GM12878 (cell line): ENCODE results near the gene PFKP. TPM values are rescaled to one million over a fixed set of nuclear protein-coding genes. Genes with fewer than 3 reads are reported as not detected.

Experiments used
- ATAC-seq: fragments of 200-7000 bp; cut with Tn5 transposase; 3 replicates; pipeline ENCODE4 v1.9.1; 2020; ENCODE audit warnings: mild to moderate bottlenecking, moderate library complexity
- BruUV-seq: library from RNA; stranded (reverse); fragments of 400-500 nt; replicated peaks from 2 replicates; lab custom pipeline; 2021; lab: Mats Ljungman, UMichigan
- CTCF ChIA-PET: fragments of 300-600 bp; sonication (Branson Sonifier 250); formaldehyde crosslinking; extraction: SDS; loops from one replicate; lab custom pipeline; 2021; ENCODE audit warnings: inconsistent platforms; lab: Yijun Ruan, JAX
- POLR2A ChIA-PET: fragments of 350-600 bp; formaldehyde crosslinking; extraction: SDS; loops from one replicate; lab custom pipeline; 2021; ENCODE audit warnings: inconsistent platforms; lab: Charles Lee
- RAD21 ChIA-PET: fragments of 300-600 bp; sonication (Branson Sonifier 250); formaldehyde crosslinking; loops from one replicate; lab custom pipeline; 2023; ENCODE audit warnings: antibody characterized with exemption; ENCODE audit not compliant: unreplicated experiment; lab: Charles Lee
- SMC1A ChIA-PET: fragments of 300-600 bp; sonication (Branson Sonifier 250); formaldehyde crosslinking; loops from one replicate; lab custom pipeline; 2023; ENCODE audit not compliant: unreplicated experiment, uncharacterized antibody; lab: Charles Lee
- DNase-seq: peaks from one replicate; pipeline ENCODE4 v3.0.0-alpha.2; 2011; ENCODE audit warnings: low read depth, low spot score
- FAIRE-seq: peaks from 3 replicates; lab custom pipeline; 2011; peaks lifted over from hg19 to GRCh38; lab: Jason Lieb, UNC
- H2AFZ ChIP-seq: 2 replicates; pipeline ENCODE4 v1.6.0; 2011; ENCODE audit warnings: low read depth, low read length, control low read depth; ENCODE audit not compliant: control insufficient read depth
- H3K27ac ChIP-seq: 2 replicates; pipeline ENCODE4 v1.5.1; 2011; ENCODE audit warnings: control low read depth; ENCODE audit not compliant: control insufficient read depth, insufficient read depth
- H3K27me3 ChIP-seq, 2 experiments: replicated peaks in 1 of 2; 2 replicates each; pipeline versions ENCODE4 v1.6.0 to v1.6.1; 2011; ENCODE audit warnings: low read length in 1 of 2; ENCODE audit not compliant: control insufficient read depth in 2 of 2, insufficient read depth in 2 of 2
- H3K36me3 ChIP-seq, 2 experiments: 2 replicates each; pipeline ENCODE4 v1.5.1; 2011; ENCODE audit warnings: low read length in 1 of 2; ENCODE audit not compliant: control insufficient read depth in 2 of 2, insufficient read depth in 2 of 2
- H3K4me1 ChIP-seq: 2 replicates; pipeline ENCODE4 v1.6.1; 2011; ENCODE audit warnings: mild to moderate bottlenecking, low read length, moderate library complexity, mixed read lengths; ENCODE audit not compliant: control insufficient read depth, insufficient read depth
- H3K4me2 ChIP-seq: 2 replicates; pipeline ENCODE4 v1.6.0; 2011; ENCODE audit warnings: control low read depth; ENCODE audit not compliant: control insufficient read depth, insufficient read depth
- H3K4me3 ChIP-seq: fragments of 200-600 bp; sonication (generic); 2 replicates; pipeline ENCODE4 v1.5.1; 2016
- H3K79me2 ChIP-seq: 2 replicates; pipeline ENCODE4 v1.6.0; 2011; ENCODE audit warnings: low read length; ENCODE audit not compliant: control insufficient read depth, insufficient read depth
- H3K9ac ChIP-seq: 2 replicates; pipeline ENCODE4 v1.8.0; 2011; ENCODE audit warnings: low read length, control low read depth, mixed read lengths; ENCODE audit not compliant: control insufficient read depth, insufficient read depth
- H3K9me3 ChIP-seq: replicated peaks from 3 replicates; pipeline ENCODE4 v1.5.1; 2011; ENCODE audit warnings: mild to moderate bottlenecking, low read length; ENCODE audit not compliant: control insufficient read depth, insufficient read depth
- H4K20me1 ChIP-seq: 2 replicates; pipeline ENCODE4 v1.6.0; 2011; ENCODE audit not compliant: control insufficient read depth, insufficient read depth
- CEBPZ ChIP-seq: fragments of 150-350 bp; IDR thresholded peaks from 2 replicates; pipeline ENCODE4 v1.6.1; 2016; ENCODE audit warnings: low read depth, low read length
- CHD4 ChIP-seq: fragments of 200-600 bp; sonication (generic); IDR thresholded peaks from 2 replicates; pipeline ENCODE4 v1.6.1; 2016; ENCODE audit warnings: mild to moderate bottlenecking
- E2F4 ChIP-seq: IDR thresholded peaks from 2 replicates; pipeline ENCODE4 v1.6.1; 2012; ENCODE audit warnings: low read depth, low read length, improper control_type of control experiment
- HDAC2 ChIP-seq: fragments of 200-600 bp; sonication (generic); IDR thresholded peaks from 2 replicates; pipeline ENCODE4 v1.6.1; 2017
- KAT2A ChIP-seq: conservative IDR thresholded peaks from 2 replicates; pipeline ENCODE4 v1.6.1; 2011; ENCODE audit warnings: low read depth, low read length; ENCODE audit not compliant: control insufficient read depth
- MYB ChIP-seq: fragments of 150-350 bp; IDR thresholded peaks from 2 replicates; pipeline ENCODE4 v1.6.1; 2014; ENCODE audit warnings: mild to moderate bottlenecking, low read depth, low read length, borderline replicate concordance
- NFYB ChIP-seq: IDR thresholded peaks from 2 replicates; pipeline ENCODE4 v1.6.1; 2011; ENCODE audit warnings: low read depth, mild to moderate bottlenecking, low read length, improper control_type of control experiment, moderate library complexity; ENCODE audit not compliant: insufficient read depth
- NKRF ChIP-seq: fragments of 450-650 bp; conservative IDR thresholded peaks from 2 replicates; pipeline ENCODE4 v1.6.1; 2017; ENCODE audit warnings: mild to moderate bottlenecking, moderate library complexity
- PAX5 ChIP-seq: IDR thresholded peaks from 2 replicates; pipeline ENCODE4 v1.6.1; 2011; ENCODE audit warnings: low read depth, low read length, borderline replicate concordance
- PAX8 ChIP-seq: fragments of 450-650 bp; IDR thresholded peaks from 2 replicates; pipeline ENCODE4 v1.6.1; 2017; ENCODE audit warnings: mild to moderate bottlenecking, moderate library complexity
- POLR2A ChIP-seq: IDR thresholded peaks from 2 replicates; pipeline ENCODE4 v1.6.1; 2011; ENCODE audit warnings: low read depth, mild to moderate bottlenecking, low read length
- ZNF217 ChIP-seq: fragments of 450-650 bp; IDR thresholded peaks from 2 replicates; pipeline ENCODE4 v1.6.1; 2017; ENCODE audit warnings: antibody characterized with exemption, mild to moderate bottlenecking
- WGBS: methylation state at CpG from one replicate; pipeline ENCODE4 v1.1.6; 2016; ENCODE audit warnings: low lambda C conversion rate; ENCODE audit not compliant: insufficient replicate concordance, insufficient coverage; ENCODE audit errors: missing lambda C conversion rate; 5-methylcytosine and 5-hydroxymethylcytosine counted together
- in situ Hi-C: fragments of 300-500 bp; cut with MboI; formaldehyde crosslinking; loops from 9 replicates; pipeline ENCODE4 v1.14.3; 2018; ENCODE audit warnings: mixed read lengths
- intact Hi-C: fragments of 100-400 bp; cut with micrococcal nuclease; formaldehyde crosslinking; loops from one replicate; pipeline ENCODE4 v1.14.2; 2022; ENCODE audit not compliant: unreplicated experiment
- polyA plus RNA-seq, 11 experiments: library from polyadenylated mRNA; depleted of rRNA in 4 of 11; unstranded in 6 of 11; stranded (reverse) in 5 of 11; fragments of >200 nt; fragmentation: Nextera tagmentation in 4 of 11; fragmentation: Illumina TruSeq in 1 of 11; extraction: Ambion mirVana in 4 of 11; extraction: Trizol in 1 of 11; gene quantifications; 1 replicate in 1 of 11; 2 replicates in 10 of 11; pipeline versions ENCODE4 v1.2.1 to v1.2.3, GENCODE V29; 2011 to 2016; ENCODE audit warnings: inconsistent platforms in 2 of 11, missing spikeins in 2 of 11, low read depth in 1 of 11
- total RNA-seq, 4 experiments: library from RNA; depleted of rRNA in 3 of 4; stranded (reverse); fragments of >200 nt in 3 of 4; fragmentation: Illumina TruSeq in 1 of 4; extraction: Trizol in 1 of 4; gene quantifications; 2 replicates each; pipeline versions ENCODE4 v1.2.1 to v1.2.3, GENCODE V29; 2013 to 2021
- TF ChIP-seq, protein P1 (sequence below): IDR thresholded peaks from 2 replicates; pipeline ENCODE4 v1.6.1; 2012; ENCODE audit warnings: low read depth, low read length, improper control_type of control experiment
- TF ChIP-seq, protein P2 (sequence below): fragments of 450-650 bp; IDR thresholded peaks from 2 replicates; pipeline ENCODE4 v1.6.1; 2017; ENCODE audit warnings: low read depth, mild to moderate bottlenecking, moderate library complexity

Gene PFKP
- total and polyA plus RNA-seq, 10 of the 15 experiments (the other 5 are each of a cell fraction or from before 2014, with no cell fraction given): 27.0 to 145 (median 95.7) TPM

DNA sequence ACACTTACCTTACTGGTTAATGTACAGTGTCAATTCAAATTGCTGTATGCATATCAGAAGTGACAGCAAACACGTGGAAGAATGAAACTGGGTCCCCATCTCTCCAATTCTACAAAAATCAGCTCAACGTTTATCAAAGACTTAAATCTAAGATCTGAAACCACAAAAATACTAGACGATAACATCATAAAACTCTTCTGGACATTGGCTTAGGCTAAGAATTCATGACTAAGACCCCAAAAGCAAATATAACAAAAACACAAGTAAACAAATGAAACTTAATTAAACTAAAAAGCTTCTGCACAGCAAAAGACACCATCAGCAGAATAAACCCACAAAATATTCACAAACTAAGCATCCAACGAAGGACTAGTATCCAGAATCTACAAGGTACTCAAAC lies 35.9 kb upstream of the PFKP start:
- 8% methylated on average over 4 of the region's 4 CpGs for WGBS
- H3K79me2 ChIP-seq: no peaks in the 10 kb centered on the region
- ATAC-seq (no peak), FAIRE-seq (no peak), DNase-seq (no peak)
- ChIA-PET POLR2A (no interaction called here), RAD21 (interaction anchor here (0.5 kb wide), 1 partner anchor 51 kb away, joined by 3 read pairs; no protein-coding TSS in a partner anchor), CTCF (interaction anchor here (0.6 to 2.8 kb wide), 2 partner anchors 12 to 1422 kb away, joined by 3 to 10 read pairs; no protein-coding TSS in a partner anchor), SMC1A (no interaction called here)
- no peaks in the 10 kb centered on the region for H3K9me3 ChIP-seq
- no peak overlapping the region for H3K4me2 ChIP-seq
- in situ Hi-C loops (no loop called here), intact Hi-C loops (no loop called here)
- no peak overlapping the region for H2AFZ ChIP-seq
- no peak overlapping the region for H3K4me3 ChIP-seq
- H3K4me1 ChIP-seq: peaks cover 2% of the 10 kb centered on the region; the same call in 1 of the 2 replicates
- H3K9ac ChIP-seq: no peak overlapping the region
- TF ChIP-seq, protein P1, sequence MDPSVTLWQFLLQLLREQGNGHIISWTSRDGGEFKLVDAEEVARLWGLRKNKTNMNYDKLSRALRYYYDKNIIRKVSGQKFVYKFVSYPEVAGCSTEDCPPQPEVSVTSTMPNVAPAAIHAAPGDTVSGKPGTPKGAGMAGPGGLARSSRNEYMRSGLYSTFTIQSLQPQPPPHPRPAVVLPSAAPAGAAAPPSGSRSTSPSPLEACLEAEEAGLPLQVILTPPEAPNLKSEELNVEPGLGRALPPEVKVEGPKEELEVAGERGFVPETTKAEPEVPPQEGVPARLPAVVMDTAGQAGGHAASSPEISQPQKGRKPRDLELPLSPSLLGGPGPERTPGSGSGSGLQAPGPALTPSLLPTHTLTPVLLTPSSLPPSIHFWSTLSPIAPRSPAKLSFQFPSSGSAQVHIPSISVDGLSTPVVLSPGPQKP: no peak
- TF ChIP-seq CHD4: no peak
- TF ChIP-seq HDAC2: no peak
- TF ChIP-seq CEBPZ: no peak
- no peak for TF ChIP-seq KAT2A
- no peak for TF ChIP-seq ZNF217
- TF ChIP-seq E2F4: no peak
- TF ChIP-seq MYB: no peak
- no peak for TF ChIP-seq POLR2A
- no peak for TF ChIP-seq NKRF
- no peak for TF ChIP-seq NFYB
- TF ChIP-seq PAX8: no peak
- no peak for TF ChIP-seq PAX5
- TF ChIP-seq, protein P2, sequence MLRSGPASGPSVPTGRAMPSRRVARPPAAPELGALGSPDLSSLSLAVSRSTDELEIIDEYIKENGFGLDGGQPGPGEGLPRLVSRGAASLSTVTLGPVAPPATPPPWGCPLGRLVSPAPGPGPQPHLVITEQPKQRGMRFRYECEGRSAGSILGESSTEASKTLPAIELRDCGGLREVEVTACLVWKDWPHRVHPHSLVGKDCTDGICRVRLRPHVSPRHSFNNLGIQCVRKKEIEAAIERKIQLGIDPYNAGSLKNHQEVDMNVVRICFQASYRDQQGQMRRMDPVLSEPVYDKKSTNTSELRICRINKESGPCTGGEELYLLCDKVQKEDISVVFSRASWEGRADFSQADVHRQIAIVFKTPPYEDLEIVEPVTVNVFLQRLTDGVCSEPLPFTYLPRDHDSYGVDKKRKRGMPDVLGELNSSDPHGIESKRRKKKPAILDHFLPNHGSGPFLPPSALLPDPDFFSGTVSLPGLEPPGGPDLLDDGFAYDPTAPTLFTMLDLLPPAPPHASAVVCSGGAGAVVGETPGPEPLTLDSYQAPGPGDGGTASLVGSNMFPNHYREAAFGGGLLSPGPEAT: no peak
- no peak overlapping the region for H3K27ac ChIP-seq
- no peaks in the 10 kb centered on the region; a peak in 1 of 4 replicates for H3K27me3 ChIP-seq
- H4K20me1 ChIP-seq: no peaks in the 10 kb centered on the region
- H3K36me3 ChIP-seq: no peaks in the 10 kb centered on the region
- no TSS peak for BruUV-seq
